Measurements from ENCODE around the gene RTL9. TPM values are rescaled to one million over a fixed set of nuclear protein-coding genes. Genes with fewer than 3 reads are reported as not detected.

The RTL9 gene
- total RNA-seq, 1 experiment from 2014 or later, result 0.09 TPM

- Mint-ChIP-seq H3K27ac (ENCODE audit: unreplicated experiment) (no peak overlapping the region), H3K27me3 (ENCODE audit: insufficient read depth, unreplicated experiment) (no peaks in the 10 kb centered on the region), H3K4me1 (ENCODE audit: low read depth, unreplicated experiment) (peaks cover 9% of the 10 kb centered on the region), H3K4me3 (ENCODE audit: unreplicated experiment) (no peak overlapping the region), H3K9me3 (ENCODE audit: unreplicated experiment) (no peaks in the 10 kb centered on the region), H3K36me3 (ENCODE audit: insufficient read depth, unreplicated experiment) (no peaks in the 10 kb centered on the region)
- no peaks in the 10 kb centered on the region for H3K36me3 ChIP-seq (ENCODE audit: control insufficient read depth, insufficient read depth, low read length)
- ChIA-PET CTCF (no interaction called here), POLR2A (interaction anchor here (1.3 kb wide), 1 partner anchor 13 kb away, joined by 4 read pairs; no protein-coding TSS in a partner anchor)
- no TSS peak for BruUV-seq (replicated peaks)
- no peak overlapping the region for H3K4me3 ChIP-seq (ENCODE audit: low read depth, low read length)
- intact Hi-C loops (cut with micrococcal nuclease; ENCODE audit: unreplicated experiment), result loop anchor here (2.0 kb wide), 1 partner anchor 77 kb away; the partner anchor contains the start of gene AMMECR1
- H3K4me1 ChIP-seq, result no peaks in the 10 kb centered on the region
- H3K9me3 ChIP-seq, result no peaks in the 10 kb centered on the region
- H3K27me3 ChIP-seq (replicated peaks; ENCODE audit: control insufficient read depth, insufficient read depth, low read length), result no peaks in the 10 kb centered on the region
- no peak for TF ChIP-seq CTCF (IDR thresholded peaks at IDR 0.05; ENCODE audit: insufficient read depth in 1 of 2, low read depth in 1 of 2, low read length in 1 of 2, severe bottlenecking in 1 of 2, unreplicated experiment in 1 of 2)
- DNase-seq, result no peak
Observed at GRCh38 chrX:110395877-110396276, 37.2 kb downstream of the RTL9 start.

DNA sequence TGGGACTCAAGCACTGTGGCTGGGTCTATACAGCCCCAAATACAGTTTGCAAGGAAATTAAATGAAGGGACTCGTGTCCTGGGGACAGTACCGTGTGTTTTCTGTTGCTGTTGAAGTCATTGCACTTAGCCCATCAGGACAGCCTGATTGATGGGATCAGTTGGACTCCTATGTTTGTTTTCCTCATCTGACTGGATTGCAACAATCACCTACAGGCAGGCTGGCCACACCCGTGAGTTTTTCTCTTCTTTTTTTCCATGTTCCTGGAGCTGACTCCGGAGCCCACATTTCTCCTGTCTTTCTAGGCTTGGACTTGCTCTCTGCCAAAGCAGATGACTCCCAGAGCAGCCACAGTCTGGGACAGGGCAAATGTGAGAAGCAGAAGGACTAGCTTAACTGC lies 38.1 kb downstream of the RTL9 start:
- Mint-ChIP-seq H3K27ac (ENCODE audit: unreplicated experiment) (peak overlapping the region; percentile 79), H3K36me3 (ENCODE audit: insufficient read depth, unreplicated experiment) (no peaks in the 10 kb centered on the region), H3K4me1 (ENCODE audit: low read depth, unreplicated experiment) (peaks cover 11% of the 10 kb centered on the region), H3K9me3 (ENCODE audit: unreplicated experiment) (no peaks in the 10 kb centered on the region), H3K4me3 (ENCODE audit: unreplicated experiment) (no peak overlapping the region), H3K27me3 (ENCODE audit: insufficient read depth, unreplicated experiment) (no peaks in the 10 kb centered on the region)
- Histone ChIP-seq H3K36me3 (ENCODE audit: control insufficient read depth, insufficient read depth, low read length) (no peaks in the 10 kb centered on the region), H3K9me3 (no peaks in the 10 kb centered on the region), H3K4me1 (no peaks in the 10 kb centered on the region), H3K27me3 (replicated peaks; ENCODE audit: control insufficient read depth, insufficient read depth, low read length) (no peaks in the 10 kb centered on the region), H3K4me3 (ENCODE audit: low read depth, low read length) (no peak overlapping the region)
- no peak for DNase-seq
- no TSS peak for BruUV-seq (replicated peaks)
- TF ChIP-seq CTCF (IDR thresholded peaks at IDR 0.05; ENCODE audit: insufficient read depth in 1 of 2, low read depth in 1 of 2, low read length in 1 of 2, severe bottlenecking in 1 of 2, unreplicated experiment in 1 of 2), result no peak
- intact Hi-C loops (cut with micrococcal nuclease; ENCODE audit: unreplicated experiment), result loop anchor here (2.0 kb wide), 1 partner anchor 78 kb away; the partner anchor contains the start of gene AMMECR1
- ChIA-PET CTCF (no interaction called here), POLR2A (interaction anchor here (1.3 kb wide), 1 partner anchor 14 kb away, joined by 4 read pairs; no protein-coding TSS in a partner anchor)

DNA sequence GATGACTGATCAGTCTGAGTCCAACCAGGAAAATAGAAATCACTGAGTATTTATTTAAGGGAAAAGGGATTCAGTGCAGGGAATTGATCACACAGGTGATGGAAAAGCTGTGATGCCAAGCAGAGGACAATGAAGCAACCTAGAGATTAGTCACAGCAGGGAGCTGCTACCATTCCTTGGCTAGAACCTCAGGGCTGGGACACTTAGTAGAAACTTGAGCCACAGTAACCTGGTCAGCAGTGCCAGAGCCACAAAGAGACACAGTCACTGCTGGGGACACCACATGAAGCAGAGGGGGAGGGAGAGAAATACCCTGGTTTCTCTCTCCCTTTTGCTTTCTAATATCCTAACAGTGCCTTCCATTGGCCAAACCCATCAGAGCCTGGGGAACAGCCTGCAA lies 38.7 kb downstream of the RTL9 start:
- intact Hi-C loops (cut with micrococcal nuclease; ENCODE audit: unreplicated experiment), result loop anchor here (2.0 kb wide), 1 partner anchor 79 kb away; the partner anchor contains the start of gene AMMECR1
- Mint-ChIP-seq H3K9me3 (ENCODE audit: unreplicated experiment) (no peaks in the 10 kb centered on the region), H3K36me3 (ENCODE audit: insufficient read depth, unreplicated experiment) (no peaks in the 10 kb centered on the region), H3K4me3 (ENCODE audit: unreplicated experiment) (no peak overlapping the region), H3K27ac (ENCODE audit: unreplicated experiment) (peak overlapping the region; percentile 79), H3K27me3 (ENCODE audit: insufficient read depth, unreplicated experiment) (no peaks in the 10 kb centered on the region), H3K4me1 (ENCODE audit: low read depth, unreplicated experiment) (peaks cover 17% of the 10 kb centered on the region)
- DNase-seq, result no peak
- ChIA-PET POLR2A (interaction anchor here (1.3 kb wide), 1 partner anchor 14 kb away, joined by 4 read pairs; no protein-coding TSS in a partner anchor), CTCF (no interaction called here)
- Histone ChIP-seq H3K4me3 (ENCODE audit: low read depth, low read length) (no peak overlapping the region), H3K9me3 (no peaks in the 10 kb centered on the region), H3K4me1 (peaks cover 5% of the 10 kb centered on the region; the same call in 1 of the 2 replicates), H3K36me3 (ENCODE audit: control insufficient read depth, insufficient read depth, low read length) (no peaks in the 10 kb centered on the region), H3K27me3 (replicated peaks; ENCODE audit: control insufficient read depth, insufficient read depth, low read length) (no peaks in the 10 kb centered on the region)
- TF ChIP-seq CTCF (IDR thresholded peaks at IDR 0.05; ENCODE audit: insufficient read depth in 1 of 2, low read depth in 1 of 2, low read length in 1 of 2, severe bottlenecking in 1 of 2, unreplicated experiment in 1 of 2), result no peak
- BruUV-seq (replicated peaks), result no TSS peak

All from Caco-2 (cell line).